Measurements from ENCODE around the gene LMCD1. TPM values are rescaled to one million over a fixed set of nuclear protein-coding genes. Genes with fewer than 3 reads are reported as not detected.

Gene LMCD1
- total RNA-seq, 2 donors from 2014 or later = 5.8 to 7.1 TPM

- intact Hi-C loops (cut with DNase I, micrococcal nuclease) = no loop called here
- no peak for ATAC-seq
These were observed 23.2 kb downstream of the LMCD1 start for GRCh38 chr3:8524656-8525399.

GRCh38 chr3:8525893-8526292 lies 24.3 kb downstream of the LMCD1 start:
- DNase-seq (no peak), ATAC-seq (no peak)
- intact Hi-C loops (cut with DNase I, micrococcal nuclease) = no loop called here

More at GRCh38 chr3:8524656-8525399, 23.2 kb downstream of the LMCD1 start:
- no peak for DNase-seq

GRCh38 chr3:8529181-8529637 lies 27.6 kb downstream of the LMCD1 start:
- DNase-seq (no peak), ATAC-seq (no peak)
- intact Hi-C loops (cut with DNase I, micrococcal nuclease) = no loop called here

- intact Hi-C loops (cut with DNase I, micrococcal nuclease) = no loop called here
- DNase-seq = no peak
- no peak for ATAC-seq
These were observed 28.3 kb downstream of the LMCD1 start for GRCh38 chr3:8529738-8530525.

GRCh38 chr3:8530581-8530980 lies 29.0 kb downstream of the LMCD1 start:
- ATAC-seq (no peak), DNase-seq (no peak)
- intact Hi-C loops (cut with DNase I, micrococcal nuclease) = no loop called here

- no peak for ATAC-seq
- intact Hi-C loops (cut with DNase I, micrococcal nuclease) = no loop called here
- DNase-seq = no peak
These were observed 30.7 kb downstream of the LMCD1 start for GRCh38 chr3:8532251-8532871.

GRCh38 chr3:8536096-8537056 lies 34.8 kb downstream of the LMCD1 start:
- ATAC-seq (no peak), DNase-seq (no peak)
- intact Hi-C loops (cut with DNase I, micrococcal nuclease) = no loop called here

GRCh38 chr3:8537440-8537839 lies 35.8 kb downstream of the LMCD1 start:
- no peak for DNase-seq
- intact Hi-C loops (cut with DNase I, micrococcal nuclease) = no loop called here
- no peak for ATAC-seq

GRCh38 chr3:8538223-8538622 lies 36.6 kb downstream of the LMCD1 start:
- DNase-seq (no peak), ATAC-seq (no peak)
- intact Hi-C loops (cut with DNase I, micrococcal nuclease) = no loop called here

GRCh38 chr3:8538913-8539312 lies 37.3 kb downstream of the LMCD1 start:
- ATAC-seq (no peak), DNase-seq (no peak)
- intact Hi-C loops (cut with DNase I, micrococcal nuclease) = no loop called here

GRCh38 chr3:8539419-8539818 lies 37.8 kb downstream of the LMCD1 start:
- intact Hi-C loops (cut with DNase I, micrococcal nuclease) = no loop called here
- no peak for ATAC-seq
- DNase-seq = no peak

GRCh38 chr3:8540456-8540855 lies 38.8 kb downstream of the LMCD1 start:
- intact Hi-C loops (cut with DNase I, micrococcal nuclease) = no loop called here
- no peak for ATAC-seq
- DNase-seq = no peak

GRCh38 chr3:8541486-8541885 lies 39.9 kb downstream of the LMCD1 start:
- intact Hi-C loops (cut with DNase I, micrococcal nuclease) = no loop called here
- DNase-seq (no peak), ATAC-seq (no peak)

GRCh38 chr3:8542190-8543135 lies 40.8 kb downstream of the LMCD1 start:
- intact Hi-C loops (cut with DNase I, micrococcal nuclease) = no loop called here
- DNase-seq (no peak), ATAC-seq (no peak)

- DNase-seq = no peak
- no peak for ATAC-seq
These were observed 45.0 kb downstream of the LMCD1 start for GRCh38 chr3:8546609-8547008.

GRCh38 chr3:8548502-8549275 lies 47.1 kb downstream of the LMCD1 start:
- ATAC-seq (no peak), DNase-seq (no peak)
- intact Hi-C loops (cut with DNase I, micrococcal nuclease) = no loop called here

More at GRCh38 chr3:8546609-8547008, 45.0 kb downstream of the LMCD1 start:
- intact Hi-C loops (cut with DNase I, micrococcal nuclease) = no loop called here

- DNase-seq (no peak), ATAC-seq (no peak)
- intact Hi-C loops (cut with DNase I, micrococcal nuclease) = no loop called here
These were observed 47.7 kb downstream of the LMCD1 start for GRCh38 chr3:8549354-8549753.
